IMR-90 (cell line): ENCODE measurements around the gene NANOS1. TPM values are rescaled to one million over a fixed set of nuclear protein-coding genes. Genes with fewer than 3 reads are reported as not detected.
A peak's percentile ranks its signal among the peaks of the same experiment; 100 is the strongest.
"Not testable (repeated sequence)": the region's sequence is repeated elsewhere in the genome, so short reads cannot be mapped to it uniquely, and the experiment has no call there.

Source experiments
- ATAC-seq: fragments of 200-7000 bp; cut with Tn5 transposase; 2 replicates; pipeline ENCODE4 v1.9.1; 2020; ENCODE audit warnings: low read depth, mild to moderate bottlenecking, moderate library complexity
- BruUV-seq: library from RNA; stranded (reverse); fragments of 400-500 nt; replicated peaks from 2 replicates; lab custom pipeline; 2021; lab: Mats Ljungman, UMichigan
- CTCF ChIA-PET: fragments of 300-600 bp; formaldehyde crosslinking; extraction: SDS; loops from one replicate; lab custom pipeline; 2021; ENCODE audit warnings: antibody characterized with exemption; lab: Yijun Ruan, JAX
- POLR2A ChIA-PET: fragments of 300-600 bp; sonication (Branson Sonifier 250); formaldehyde crosslinking; loops from one replicate; lab custom pipeline; 2022; ENCODE audit warnings: antibody characterized with exemption; ENCODE audit not compliant: unreplicated experiment; lab: Charles Lee
- DNase-seq: peaks from one replicate; pipeline ENCODE4 v3.0.0; 2013
- H2AFZ ChIP-seq: replicated peaks from 2 replicates; pipeline ENCODE3; 2013; ENCODE audit warnings: low read length, mild to moderate bottlenecking; ENCODE audit not compliant: poor library complexity
- H2AK5ac ChIP-seq: 2 replicates; pipeline ENCODE4 v1.6.1; 2013; ENCODE audit warnings: low read depth, low read length, inconsistent platforms
- H2AK9ac ChIP-seq: replicated peaks from 2 replicates; pipeline ENCODE3; 2013; ENCODE audit warnings: mild to moderate bottlenecking, low read depth, low read length, moderate library complexity; ENCODE audit not compliant: poor library complexity
- H2BK120ac ChIP-seq: 2 replicates; pipeline ENCODE4 v1.6.1; 2013; ENCODE audit warnings: low read depth, low read length, inconsistent platforms
- H2BK15ac ChIP-seq: 3 replicates; pipeline ENCODE4 v1.6.1; 2013; ENCODE audit warnings: low read depth, low read length, inconsistent platforms
- H2BK20ac ChIP-seq: 2 replicates; pipeline ENCODE4 v1.6.1; 2013; ENCODE audit warnings: low read depth, mild to moderate bottlenecking, inconsistent platforms, low read length, moderate library complexity
- H2BK5ac ChIP-seq: 2 replicates; pipeline ENCODE4 v1.6.1; 2013; ENCODE audit warnings: mild to moderate bottlenecking, low read depth, low read length, inconsistent platforms; ENCODE audit not compliant: poor library complexity, severe bottlenecking
- H3K14ac ChIP-seq: replicated peaks from 2 replicates; pipeline ENCODE4 v1.6.1; 2013; ENCODE audit warnings: low read depth, low read length, inconsistent platforms
- H3K18ac ChIP-seq: 2 replicates; pipeline ENCODE4 v1.6.1; 2013; ENCODE audit warnings: low read depth, low read length, control low read depth
- H3K23ac ChIP-seq: 2 replicates; pipeline ENCODE4 v1.6.1; 2013; ENCODE audit warnings: low read depth, low read length, inconsistent platforms
- H3K27ac ChIP-seq: 2 replicates; pipeline ENCODE4 v1.5.1; 2013; ENCODE audit warnings: mild to moderate bottlenecking, control low read depth, low read length; ENCODE audit not compliant: insufficient read depth
- H3K27me3 ChIP-seq: 2 replicates; pipeline ENCODE4 v1.6.1; 2013; ENCODE audit warnings: low read length; ENCODE audit not compliant: control insufficient read depth, insufficient read depth
- H3K36me3 ChIP-seq: 2 replicates; pipeline ENCODE4 v1.6.1; 2013; ENCODE audit warnings: low read length, mixed read lengths; ENCODE audit not compliant: control insufficient read depth, insufficient read depth
- H3K4ac ChIP-seq: 2 replicates; pipeline ENCODE4 v1.6.1; 2013; ENCODE audit warnings: low read depth, low read length, inconsistent platforms
- H3K4me1 ChIP-seq: 2 replicates; pipeline ENCODE4 v1.6.1; 2013; ENCODE audit warnings: low read length, mixed read lengths; ENCODE audit not compliant: control insufficient read depth, insufficient read depth
- H3K4me2 ChIP-seq: 2 replicates; pipeline ENCODE4 v1.6.1; 2013; ENCODE audit warnings: low read depth, mild to moderate bottlenecking, control low read depth, low read length, moderate library complexity
- H3K4me3 ChIP-seq: 2 replicates; pipeline ENCODE4 v1.5.1; 2013; ENCODE audit warnings: low read depth, mild to moderate bottlenecking, control low read depth, low read length, moderate library complexity; ENCODE audit not compliant: insufficient read depth
- H3K56ac ChIP-seq: 2 replicates; pipeline ENCODE4 v1.6.1; 2013; ENCODE audit warnings: low read length, inconsistent platforms; ENCODE audit not compliant: insufficient read depth; ENCODE audit errors: extremely low read depth
- H3K79me1 ChIP-seq, 2 experiments: 2 replicates each; pipeline ENCODE4 v1.6.1; 2013; ENCODE audit warnings: low read length in 2 of 2, inconsistent platforms in 1 of 2, low read depth in 1 of 2
- H3K9ac ChIP-seq: 2 replicates; pipeline ENCODE4 v1.6.1; 2013; ENCODE audit warnings: low read depth, low read length, control low read depth
- H3K9me1 ChIP-seq: 2 replicates; pipeline ENCODE4 v1.6.1; 2013; ENCODE audit warnings: low read length, inconsistent platforms; ENCODE audit not compliant: insufficient read depth
- H3K9me3 ChIP-seq: 2 replicates; pipeline ENCODE4 v1.6.1; 2013; ENCODE audit warnings: low read length; ENCODE audit not compliant: control insufficient read depth, insufficient read depth
- H4K20me1 ChIP-seq: 2 replicates; pipeline ENCODE4 v1.6.1; 2013; ENCODE audit warnings: low read length, inconsistent platforms; ENCODE audit not compliant: insufficient read depth
- H4K5ac ChIP-seq: 2 replicates; pipeline ENCODE4 v1.6.1; 2013; ENCODE audit warnings: mild to moderate bottlenecking, low read depth, low read length, control low read depth
- H4K8ac ChIP-seq, 2 experiments: 2 replicates each; pipeline ENCODE4 v1.6.1; 2013; ENCODE audit warnings: low read depth in 2 of 2, low read length in 2 of 2, control low read depth in 1 of 2, inconsistent platforms in 1 of 2
- H4K91ac ChIP-seq: 2 replicates; pipeline ENCODE4 v1.6.1; 2013; ENCODE audit warnings: low read depth, low read length, inconsistent platforms; ENCODE audit not compliant: insufficient read depth
- CEBPB ChIP-seq: IDR thresholded peaks from 2 replicates; pipeline ENCODE4 v1.6.1; 2012; ENCODE audit warnings: low read depth, low read length, improper control_type of control experiment
- CHD1 ChIP-seq: IDR thresholded peaks from 2 replicates; pipeline ENCODE4 v1.6.1; 2012; ENCODE audit warnings: low read depth, low read length, improper control_type of control experiment
- NFE2L2 ChIP-seq: fragments of 150-350 bp; IDR thresholded peaks from 2 replicates; pipeline ENCODE4 v1.6.1; 2016; ENCODE audit warnings: low read depth, mild to moderate bottlenecking, low read length
- POLR2A ChIP-seq: IDR thresholded peaks from 2 replicates; pipeline ENCODE4 v1.6.1; 2012; ENCODE audit warnings: mild to moderate bottlenecking, low read depth, low read length
- RAD21 ChIP-seq: IDR thresholded peaks from 2 replicates; pipeline ENCODE4 v1.6.1; 2012; ENCODE audit warnings: low read length, improper control_type of control experiment
- SMC3 ChIP-seq: fragments of 150-350 bp; IDR thresholded peaks from 2 replicates; pipeline ENCODE4 v1.6.1; 2016; ENCODE audit warnings: low read depth, mild to moderate bottlenecking, antibody characterized with exemption, low read length, moderate library complexity
- USF2 ChIP-seq: fragments of 150-350 bp; IDR thresholded peaks from 2 replicates; pipeline ENCODE4 v1.6.1; 2017; ENCODE audit warnings: mild to moderate bottlenecking, antibody characterized with exemption, low read length, low read depth
- WGBS, 2 experiments: methylation state at CpG; one replicate each; pipeline versions ENCODE4 v1.1.5 to v1.1.7; 2013; ENCODE audit warnings: missing lambda C conversion rate in 2 of 2; ENCODE audit not compliant: insufficient read length in 1 of 2; ENCODE audit errors: extremely low coverage in 2 of 2; 5-methylcytosine and 5-hydroxymethylcytosine counted together
- dilution Hi-C: fragments of 300-500 bp; cut with HindIII; formaldehyde crosslinking; loops from one replicate; pipeline ENCODE4 v1.14.3; 2018; ENCODE audit warnings: low sequenced_read_pairs; ENCODE audit not compliant: unreplicated experiment
- in situ Hi-C: fragments of 300-500 bp; cut with MboI; formaldehyde crosslinking; loops from 3 replicates; pipeline ENCODE4 v1.14.3; 2019; ENCODE audit warnings: low sequenced_read_pairs, inconsistent platforms, mixed read lengths
- intact Hi-C: fragments of 100-400 bp; cut with micrococcal nuclease; formaldehyde crosslinking; loops from 2 replicates; pipeline ENCODE4 v1.10.0; 2022
- polyA plus RNA-seq, 3 experiments: library from polyadenylated mRNA; depleted of rRNA; stranded (reverse); fragments of >200 nt; gene quantifications; 2 replicates each; pipeline ENCODE4 v1.2.3, GENCODE V29; 2012; ENCODE audit warnings: low replicate concordance in 1 of 3
- total RNA-seq: library from RNA; depleted of rRNA; stranded (reverse); fragments of >200 nt; gene quantifications from 2 replicates; pipeline ENCODE4 v1.2.3, GENCODE V29; 2012

NANOS1 gene
- total and polyA plus RNA-seq, 2 of the 4 experiments (the other 2 are of a cell fraction), result under 0.01 to 0.12 TPM

GRCh38 chr10:119026301-119027110 is 3.0 kb upstream of the NANOS1 start:
- H3K9me1 ChIP-seq, result peaks cover 10% of the 10 kb centered on the region; the same call in 1 of the 2 replicates
- in situ Hi-C loops, result loop anchor here (10.0 kb wide), 1 partner anchor 272 kb away; the partner anchor contains the start of gene CACUL1
- H3K23ac ChIP-seq, result no peak overlapping the region
- TF ChIP-seq CEBPB (no peak), POLR2A (no peak), RAD21 (no peak), USF2 (no peak), SMC3 (no peak), CHD1 (no peak), NFE2L2 (no peak)
- no peaks in the 10 kb centered on the region for H3K9me3 ChIP-seq
- H3K18ac ChIP-seq, result no peak overlapping the region
- dilution Hi-C loops, result no loop called here
- peaks cover 0 to 2% of the 10 kb centered on the region in 2 experiments; a peak in 1 of 4 replicates for H3K79me1 ChIP-seq
- DNase-seq, result no peak
- no peak overlapping the region for H3K27ac ChIP-seq
- H4K91ac ChIP-seq, result no peak overlapping the region
- no peaks in the 10 kb centered on the region for H3K36me3 ChIP-seq
- no peak overlapping the region for H3K56ac ChIP-seq
- no peak overlapping the region for H3K4me2 ChIP-seq
- no peak overlapping the region for H2AK5ac ChIP-seq
- ChIA-PET CTCF (no interaction called here), POLR2A (no interaction called here)
- H2BK15ac ChIP-seq, result no peak overlapping the region
- 100% methylated on average over 2 of the region's 18 CpGs; no CpG with 5 or more reads in 1 of the 2 experiments for WGBS, 2 experiments
- H3K4ac ChIP-seq, result no peak overlapping the region
- no peak overlapping the region for H2BK120ac ChIP-seq
- BruUV-seq, result no TSS peak
- H2BK20ac ChIP-seq, result no peak overlapping the region
- no peak overlapping the region for H4K5ac ChIP-seq
- no peak overlapping the region for H2AFZ ChIP-seq
- no peak overlapping the region for H3K9ac ChIP-seq
- intact Hi-C loops, result loop anchor here (10.0 kb wide), 1 partner anchor 302 kb away; no protein-coding TSS in a partner anchor
- H4K20me1 ChIP-seq, result peaks cover 30% of the 10 kb centered on the region
- no peak overlapping the region for H2BK5ac ChIP-seq
- no peak overlapping the region for H3K14ac ChIP-seq
- no peak for ATAC-seq
- H2AK9ac ChIP-seq, result no peak overlapping the region
- H3K4me3 ChIP-seq, result no peak overlapping the region
- peaks cover 16% of the 10 kb centered on the region for H3K4me1 ChIP-seq
- H4K8ac ChIP-seq, result no peak overlapping the region
- H3K27me3 ChIP-seq, result peaks cover 6% of the 10 kb centered on the region; the same call in 1 of the 2 replicates

- H2BK20ac ChIP-seq, H3K18ac ChIP-seq, CTCF ChIA-PET, ATAC-seq, BruUV-seq, H2BK15ac ChIP-seq, H3K4me2 ChIP-seq, DNase-seq, H3K9ac ChIP-seq, H2AK9ac ChIP-seq, H2AK5ac ChIP-seq, H2BK120ac ChIP-seq, H3K27me3 ChIP-seq, H3K9me1 ChIP-seq, dilution Hi-C loops, H3K27ac ChIP-seq, H2BK5ac ChIP-seq, H3K4me3 ChIP-seq, H4K91ac ChIP-seq, H3K14ac ChIP-seq, H4K5ac ChIP-seq, H3K56ac ChIP-seq, H3K9me3 ChIP-seq, H4K8ac ChIP-seq, H3K36me3 ChIP-seq, H3K4ac ChIP-seq, H3K23ac ChIP-seq: not testable (repeated sequence)
- Histone ChIP-seq H3K4me1 (peaks cover 12% of the 10 kb centered on the region), H2AFZ (peak overlapping the region; percentile 66), H3K79me1 (peaks cover 0 to 12% of the 10 kb centered on the region in 2 experiments; a peak in 2 of 4 replicates), H4K20me1 (peaks cover 37% of the 10 kb centered on the region)
- no CpG with 5 or more reads among the region's 10 CpGs for WGBS, 2 experiments
- intact Hi-C loops, result loop anchor here (10.0 kb wide), 1 partner anchor 304 kb away; no protein-coding TSS in a partner anchor
- POLR2A ChIA-PET, result interaction anchor here (0.6 kb wide), 1 partner anchor 152 kb away, joined by 7 read pairs; no protein-coding TSS in a partner anchor
- in situ Hi-C loops, result loop anchor here (10.0 kb wide), 1 partner anchor 274 kb away; the partner anchor contains the start of gene CACUL1
Observed at GRCh38 chr10:119028445-119028899, 1.0 kb upstream of the NANOS1 start.
